VCaP (cell line): ENCODE results near the gene KATNAL1.

Source experiments
- H3K27ac ChIP-seq: fragments of 450-650 bp; 2 replicates; pipeline ENCODE4 v1.5.1; 2017
- TF ChIP-seq, protein P1 (sequence below): fragments of 450-650 bp; conservative IDR thresholded peaks from 2 replicates; pipeline ENCODE4 v1.5.1; 2017; ENCODE audit warnings: mild to moderate bottlenecking, moderate library complexity

The KATNAL1 gene

GRCh38 chr13:30329009-30329585 lies 21.7 kb upstream of the KATNAL1 start:
- TF ChIP-seq, protein P1, sequence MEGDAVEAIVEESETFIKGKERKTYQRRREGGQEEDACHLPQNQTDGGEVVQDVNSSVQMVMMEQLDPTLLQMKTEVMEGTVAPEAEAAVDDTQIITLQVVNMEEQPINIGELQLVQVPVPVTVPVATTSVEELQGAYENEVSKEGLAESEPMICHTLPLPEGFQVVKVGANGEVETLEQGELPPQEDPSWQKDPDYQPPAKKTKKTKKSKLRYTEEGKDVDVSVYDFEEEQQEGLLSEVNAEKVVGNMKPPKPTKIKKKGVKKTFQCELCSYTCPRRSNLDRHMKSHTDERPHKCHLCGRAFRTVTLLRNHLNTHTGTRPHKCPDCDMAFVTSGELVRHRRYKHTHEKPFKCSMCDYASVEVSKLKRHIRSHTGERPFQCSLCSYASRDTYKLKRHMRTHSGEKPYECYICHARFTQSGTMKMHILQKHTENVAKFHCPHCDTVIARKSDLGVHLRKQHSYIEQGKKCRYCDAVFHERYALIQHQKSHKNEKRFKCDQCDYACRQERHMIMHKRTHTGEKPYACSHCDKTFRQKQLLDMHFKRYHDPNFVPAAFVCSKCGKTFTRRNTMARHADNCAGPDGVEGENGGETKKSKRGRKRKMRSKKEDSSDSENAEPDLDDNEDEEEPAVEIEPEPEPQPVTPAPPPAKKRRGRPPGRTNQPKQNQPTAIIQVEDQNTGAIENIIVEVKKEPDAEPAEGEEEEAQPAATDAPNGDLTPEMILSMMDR = no peak
- H3K27ac ChIP-seq = no peak overlapping the region

DNA sequence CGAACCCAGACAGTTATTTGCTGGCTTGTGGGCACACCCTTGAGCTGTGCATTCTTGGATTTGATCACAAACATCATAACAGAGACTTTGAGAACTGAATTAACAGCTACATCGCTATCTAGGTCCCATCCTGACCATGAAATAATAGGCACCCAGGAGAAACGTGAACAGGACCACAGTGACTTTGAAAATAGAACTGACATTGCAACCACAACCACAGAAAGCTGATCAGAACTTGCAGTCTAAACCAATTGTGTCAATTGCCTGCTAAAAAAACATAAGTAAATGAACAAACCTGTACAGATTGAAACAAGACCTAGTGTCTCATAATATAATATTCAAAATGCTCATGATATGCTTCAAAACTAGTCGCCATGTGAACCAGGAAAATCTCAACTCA lies 18.3 kb upstream of the KATNAL1 start:
- H3K27ac ChIP-seq = no peak overlapping the region

GRCh38 chr13:30323524-30323923 lies 16.2 kb upstream of the KATNAL1 start:
- TF ChIP-seq, protein P1 = no peak
- no peak overlapping the region for H3K27ac ChIP-seq

More for the DNA sequence above, 18.3 kb upstream of the KATNAL1 start:
- TF ChIP-seq, protein P1 = no peak

- TF ChIP-seq, protein P1 = no peak
- no peak overlapping the region for H3K27ac ChIP-seq
Measured at GRCh38 chr13:30322428-30322827, 15.1 kb upstream of the KATNAL1 start.

DNA sequence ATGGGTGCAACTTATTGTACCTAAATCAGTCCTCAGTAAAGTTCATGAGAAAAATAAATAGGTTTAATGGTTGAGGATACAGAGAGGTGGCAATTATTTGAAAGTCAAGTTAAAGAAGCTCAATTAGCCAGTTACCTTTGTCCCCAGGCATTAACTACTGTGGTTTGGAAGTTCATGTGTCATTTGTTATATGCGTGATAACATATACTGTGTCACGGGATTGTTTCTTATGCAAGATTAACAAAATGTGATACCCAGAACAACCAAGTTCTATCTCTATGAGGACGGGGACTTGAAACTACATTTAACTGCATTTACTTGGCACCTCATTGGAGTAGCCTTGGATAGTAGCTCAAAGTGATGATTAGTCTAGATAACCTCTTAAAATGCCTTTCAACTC lies 13.9 kb upstream of the KATNAL1 start:
- no peak overlapping the region for H3K27ac ChIP-seq
- TF ChIP-seq, protein P1 = no peak

- TF ChIP-seq, protein P1 = no peak
Measured at GRCh38 chr13:30319655-30320054, 12.3 kb upstream of the KATNAL1 start.

GRCh38 chr13:30319130-30319529 lies 11.8 kb upstream of the KATNAL1 start:
- H3K27ac ChIP-seq = no peak overlapping the region
- TF ChIP-seq, protein P1 = no peak

More at GRCh38 chr13:30319655-30320054, 12.3 kb upstream of the KATNAL1 start:
- H3K27ac ChIP-seq = no peak overlapping the region
